Muscle of arm (tissue), 12 donors: ENCODE measurements around the gene CADPS2. TPM values are rescaled to one million over a fixed set of nuclear protein-coding genes. Genes with fewer than 3 reads are reported as not detected.

Source experiments
- DNase-seq: peaks from one replicate; pipeline ENCODE4 v3.0.0-alpha.2; 2013
- polyA plus RNA-seq, 12 donors: library from polyadenylated mRNA; unstranded; fragments of 120-200 nt; gene quantifications; one replicate each; pipeline ENCODE4 v1.2.1, GENCODE V29; 2013; ENCODE audit not compliant: insufficient read length in 12 of 12

CADPS2 gene
- polyA plus RNA-seq, 12 donors: 2.9 to 10.1 (median 4.7) TPM; not detected in 2

GRCh38 chr7:122457325-122457724 lies 428.9 kb downstream of the CADPS2 start:
- DNase-seq: no peak

- DNase-seq: no peak
Measured at GRCh38 chr7:122454776-122455507, 431.3 kb downstream of the CADPS2 start.

- DNase-seq: no peak
Measured at GRCh38 chr7:122453432-122453831, 432.8 kb downstream of the CADPS2 start.

GRCh38 chr7:122448893-122449589 lies 437.2 kb downstream of the CADPS2 start:
- no peak for DNase-seq

GRCh38 chr7:122442929-122443328 lies 443.3 kb downstream of the CADPS2 start:
- no peak for DNase-seq

- DNase-seq: no peak
Measured at GRCh38 chr7:122438492-122438891, 447.8 kb downstream of the CADPS2 start.

- no peak for DNase-seq
Measured at GRCh38 chr7:122438006-122438405, 448.3 kb downstream of the CADPS2 start.

- no peak for DNase-seq
Measured at GRCh38 chr7:122433765-122434164, 452.5 kb downstream of the CADPS2 start.

GRCh38 chr7:122430710-122431109 lies 455.6 kb downstream of the CADPS2 start:
- no peak for DNase-seq

GRCh38 chr7:122429926-122430325 lies 456.3 kb downstream of the CADPS2 start:
- DNase-seq: no peak

GRCh38 chr7:122425731-122426130 lies 460.5 kb downstream of the CADPS2 start:
- no peak for DNase-seq

GRCh38 chr7:122423591-122423990 lies 462.7 kb downstream of the CADPS2 start:
- no peak for DNase-seq

- DNase-seq: no peak
Measured at GRCh38 chr7:122416336-122416735, 469.9 kb downstream of the CADPS2 start.

GRCh38 chr7:122415510-122415909 lies 470.8 kb downstream of the CADPS2 start:
- no peak for DNase-seq

GRCh38 chr7:122413339-122413738 lies 472.9 kb downstream of the CADPS2 start:
- no peak for DNase-seq

- DNase-seq: peak; percentile 13
Measured at GRCh38 chr7:122412883-122413282, 473.4 kb downstream of the CADPS2 start.

- DNase-seq: no peak
Measured at GRCh38 chr7:122412441-122412840, 473.8 kb downstream of the CADPS2 start.

- no peak for DNase-seq
Measured at GRCh38 chr7:122407195-122407594, 479.1 kb downstream of the CADPS2 start.

GRCh38 chr7:122403113-122403512 lies 483.1 kb downstream of the CADPS2 start:
- DNase-seq: no peak

GRCh38 chr7:122402235-122402634 lies 484.0 kb downstream of the CADPS2 start:
- DNase-seq: no peak

- DNase-seq: no peak
Measured at GRCh38 chr7:122397381-122397780, 488.9 kb downstream of the CADPS2 start.

GRCh38 chr7:122394512-122394911 lies 491.7 kb downstream of the CADPS2 start:
- DNase-seq: no peak

GRCh38 chr7:122384528-122384927 lies 501.7 kb downstream of the CADPS2 start:
- DNase-seq: no peak
